CD14-positive monocyte (primary cell): ENCODE results near the gene FBN1. TPM values are rescaled to one million over a fixed set of nuclear protein-coding genes. Genes with fewer than 3 reads are reported as not detected.

Experiments
- DNase-seq, 3 donors: peaks; one replicate each; pipeline ENCODE4 v3.0.0-alpha.2; 2011 to 2022
- H2AFZ ChIP-seq: 2 replicates; pipeline ENCODE4 v1.6.0; 2012; ENCODE audit warnings: mild to moderate bottlenecking, low read depth, low read length, inconsistent platforms; ENCODE audit not compliant: insufficient read depth, poor library complexity, severe bottlenecking
- H3K27ac ChIP-seq, 2 donors: 1 replicate in 1 of 2; 2 replicates in 1 of 2; pipeline ENCODE4 v1.5.1; 2012 to 2013; ENCODE audit warnings: low read length in 2 of 2, control low read depth in 1 of 2, inconsistent platforms in 1 of 2, low read depth in 1 of 2, mild to moderate bottlenecking in 1 of 2
- H3K27me3 ChIP-seq, 2 donors: one replicate each; pipeline versions ENCODE4 v1.6.0 to v1.6.1; 2011 to 2013; ENCODE audit warnings: low read length in 2 of 2; ENCODE audit not compliant: control insufficient read depth in 2 of 2, insufficient read depth in 2 of 2
- H3K36me3 ChIP-seq, 2 donors: replicated peaks in 1 of 2; 1 replicate in 1 of 2; 2 replicates in 1 of 2; pipeline versions ENCODE4 v1.5.1 to v1.6.1; 2012 to 2013; ENCODE audit warnings: low read length in 2 of 2, control low read depth in 1 of 2, inconsistent platforms in 1 of 2, mild to moderate bottlenecking in 1 of 2; ENCODE audit not compliant: insufficient read depth in 2 of 2, control insufficient read depth in 1 of 2
- H3K4me1 ChIP-seq, 2 donors: 1 replicate in 1 of 2; 2 replicates in 1 of 2; pipeline versions ENCODE4 v1.5.1 to v1.6.1; 2012 to 2013; ENCODE audit warnings: low read length in 2 of 2, control low read depth in 1 of 2, inconsistent platforms in 1 of 2, mild to moderate bottlenecking in 1 of 2, moderate library complexity in 1 of 2; ENCODE audit not compliant: insufficient read depth in 2 of 2, control insufficient read depth in 1 of 2
- H3K4me2 ChIP-seq: replicated peaks from 2 replicates; pipeline ENCODE3; 2012; ENCODE audit warnings: low read length, moderate library complexity, mild to moderate bottlenecking; ENCODE audit not compliant: poor library complexity, severe bottlenecking; ENCODE audit errors: extremely low read depth
- H3K4me3 ChIP-seq, 3 experiments: fragments of 200-600 bp in 1 of 3; sonication (generic) in 1 of 3; replicated peaks in 1 of 3; 1 replicate in 2 of 3; 2 replicates in 1 of 3; pipeline ENCODE4 v1.5.1; 2011 to 2013; ENCODE audit warnings: low read length in 3 of 3, mild to moderate bottlenecking in 3 of 3, control low read depth in 2 of 3, low read depth in 2 of 3, inconsistent platforms in 1 of 3, moderate library complexity in 1 of 3
- H3K79me2 ChIP-seq: 2 replicates; pipeline ENCODE4 v1.6.0; 2012; ENCODE audit warnings: mild to moderate bottlenecking, control low read depth, inconsistent platforms, low read length, moderate library complexity; ENCODE audit not compliant: insufficient read depth
- H3K9ac ChIP-seq: 2 replicates; pipeline ENCODE4 v1.6.0; 2017; ENCODE audit warnings: low read length, mild to moderate bottlenecking; ENCODE audit not compliant: insufficient read depth, poor library complexity, severe bottlenecking
- H3K9me3 ChIP-seq, 2 donors: replicated peaks in 1 of 2; 1 replicate in 1 of 2; 2 replicates in 1 of 2; pipeline versions ENCODE4 v1.5.1 to v1.6.1; 2012 to 2013; ENCODE audit warnings: low read length in 2 of 2, control low read depth in 1 of 2; ENCODE audit not compliant: control insufficient read depth in 1 of 2, insufficient read depth in 1 of 2
- H4K20me1 ChIP-seq: 2 replicates; pipeline ENCODE4 v1.6.0; 2012; ENCODE audit warnings: mild to moderate bottlenecking, low read length, control low read depth, moderate library complexity; ENCODE audit not compliant: insufficient read depth
- H3K27ac Mint-ChIP-seq, 7 donors: one replicate each; pipeline ENCODE4 v1.8.0; 2020; ENCODE audit warnings: mild to moderate bottlenecking in 7 of 7, mixed read lengths in 7 of 7, moderate library complexity in 6 of 7, inconsistent platforms in 2 of 7
- H3K27me3 Mint-ChIP-seq, 3 donors: one replicate each; pipeline ENCODE4 v1.8.0; 2021 to 2022; ENCODE audit warnings: low read depth in 3 of 3, mild to moderate bottlenecking in 3 of 3, mixed read lengths in 3 of 3, moderate library complexity in 3 of 3, inconsistent platforms in 1 of 3
- H3K36me3 Mint-ChIP-seq, 2 donors: one replicate each; pipeline ENCODE4 v1.8.0; 2020; ENCODE audit warnings: mixed read lengths in 2 of 2, inconsistent platforms in 1 of 2, mild to moderate bottlenecking in 1 of 2
- H3K4me1 Mint-ChIP-seq: one replicate; pipeline ENCODE4 v1.8.0; 2020; ENCODE audit warnings: mild to moderate bottlenecking, mixed read lengths
- H3K4me3 Mint-ChIP-seq, 2 donors: one replicate each; pipeline ENCODE4 v1.8.0; 2020; ENCODE audit warnings: mild to moderate bottlenecking in 2 of 2, mixed read lengths in 2 of 2, moderate library complexity in 1 of 2
- H3K9me3 Mint-ChIP-seq, 7 donors: one replicate each; pipeline ENCODE4 v1.8.0; 2020 to 2022; ENCODE audit warnings: mixed read lengths in 7 of 7, mild to moderate bottlenecking in 6 of 7, moderate library complexity in 6 of 7, inconsistent platforms in 2 of 7
- CTCF ChIP-seq: fragments of 200-600 bp; IDR thresholded peaks from one replicate; pipeline ENCODE4 v1.8.0; 2022; ENCODE audit warnings: antibody characterized with exemption, mild to moderate bottlenecking
- WGBS: methylation state at CpG from one replicate; pipeline ENCODE4 v1.1.5; 2013; ENCODE audit warnings: missing lambda C conversion rate; ENCODE audit not compliant: insufficient coverage; 5-methylcytosine and 5-hydroxymethylcytosine counted together
- intact Hi-C, 2 donors: fragments of 100-400 bp; cut with micrococcal nuclease; formaldehyde crosslinking; loops; one replicate each; pipeline versions ENCODE4 v1.15.0 to v1.15.1; 2023
- polyA plus RNA-seq, 3 donors: library from polyadenylated mRNA; depleted of rRNA in 1 of 3; unstranded in 2 of 3; stranded (reverse) in 1 of 3; fragments of 300-500 nt in 2 of 3; fragments of >200 nt in 1 of 3; fragmentation: Illumina TruSeq in 2 of 3; gene quantifications; 1 replicate in 2 of 3; 2 replicates in 1 of 3; pipeline ENCODE4 v1.2.3, GENCODE V29; 2012 to 2021

FBN1 gene
- polyA plus RNA-seq, 3 donors, result 0.29 TPM; not detected in 2

- no CpG with 5 or more reads among the region's 3 CpGs for WGBS
- no peaks in the 10 kb centered on the region for H3K9me3 ChIP-seq
- no peaks in the 10 kb centered on the region for H4K20me1 ChIP-seq
- no peak overlapping the region for H3K4me2 ChIP-seq
- H3K36me3 ChIP-seq, result no peaks in the 10 kb centered on the region
- no peak overlapping the region for H3K4me3 ChIP-seq
- H3K27ac ChIP-seq, result no peak overlapping the region
- intact Hi-C loops, result no loop called here
- H3K79me2 ChIP-seq, result no peaks in the 10 kb centered on the region
- H3K4me1 ChIP-seq, result no peaks in the 10 kb centered on the region
- DNase-seq, result no peak
- Mint-ChIP-seq H3K9me3 (peaks cover 0 to 4% (median 1%) of the 10 kb centered on the region in 7 donors), H3K27ac (no peak overlapping the region), H3K4me3 (no peak overlapping the region), H3K36me3 (no peaks in the 10 kb centered on the region), H3K27me3 (no peaks in the 10 kb centered on the region), H3K4me1 (no peaks in the 10 kb centered on the region)
- H3K9ac ChIP-seq, result no peak overlapping the region
- H3K27me3 ChIP-seq, result no peaks in the 10 kb centered on the region
- H2AFZ ChIP-seq, result no peak overlapping the region
- no peak for TF ChIP-seq CTCF
Observed at GRCh38 chr15:48522911-48523310, 122.6 kb downstream of the FBN1 start.

- Mint-ChIP-seq H3K36me3 (no peaks in the 10 kb centered on the region), H3K4me3 (no peak overlapping the region), H3K27ac (no peak overlapping the region), H3K4me1 (no peaks in the 10 kb centered on the region), H3K9me3 (peaks cover 0 to 4% (median 1%) of the 10 kb centered on the region in 7 donors), H3K27me3 (no peaks in the 10 kb centered on the region)
- H4K20me1 ChIP-seq, result no peaks in the 10 kb centered on the region
- no peaks in the 10 kb centered on the region for H3K4me1 ChIP-seq
- DNase-seq, result no peak
- H3K9me3 ChIP-seq, result no peaks in the 10 kb centered on the region
- H3K27ac ChIP-seq, result no peak overlapping the region
- no peaks in the 10 kb centered on the region for H3K27me3 ChIP-seq
- no peak overlapping the region for H2AFZ ChIP-seq
- no peak for TF ChIP-seq CTCF
- no peak overlapping the region for H3K4me2 ChIP-seq
- H3K9ac ChIP-seq, result no peak overlapping the region
- H3K79me2 ChIP-seq, result no peaks in the 10 kb centered on the region
- no peaks in the 10 kb centered on the region for H3K36me3 ChIP-seq
- no peak overlapping the region for H3K4me3 ChIP-seq
- intact Hi-C loops, result no loop called here
Observed at GRCh38 chr15:48522123-48522522, 123.4 kb downstream of the FBN1 start.
